Measurements from ENCODE around the gene PRUNE2.

PRUNE2 gene

GRCh38 chr9:76701441-76702039, 204.4 kb downstream of the PRUNE2 start:
- no peak overlapping the region for H3K4me3 ChIP-seq (ENCODE audit: low read depth, low read length)
- TF ChIP-seq, protein P1, sequence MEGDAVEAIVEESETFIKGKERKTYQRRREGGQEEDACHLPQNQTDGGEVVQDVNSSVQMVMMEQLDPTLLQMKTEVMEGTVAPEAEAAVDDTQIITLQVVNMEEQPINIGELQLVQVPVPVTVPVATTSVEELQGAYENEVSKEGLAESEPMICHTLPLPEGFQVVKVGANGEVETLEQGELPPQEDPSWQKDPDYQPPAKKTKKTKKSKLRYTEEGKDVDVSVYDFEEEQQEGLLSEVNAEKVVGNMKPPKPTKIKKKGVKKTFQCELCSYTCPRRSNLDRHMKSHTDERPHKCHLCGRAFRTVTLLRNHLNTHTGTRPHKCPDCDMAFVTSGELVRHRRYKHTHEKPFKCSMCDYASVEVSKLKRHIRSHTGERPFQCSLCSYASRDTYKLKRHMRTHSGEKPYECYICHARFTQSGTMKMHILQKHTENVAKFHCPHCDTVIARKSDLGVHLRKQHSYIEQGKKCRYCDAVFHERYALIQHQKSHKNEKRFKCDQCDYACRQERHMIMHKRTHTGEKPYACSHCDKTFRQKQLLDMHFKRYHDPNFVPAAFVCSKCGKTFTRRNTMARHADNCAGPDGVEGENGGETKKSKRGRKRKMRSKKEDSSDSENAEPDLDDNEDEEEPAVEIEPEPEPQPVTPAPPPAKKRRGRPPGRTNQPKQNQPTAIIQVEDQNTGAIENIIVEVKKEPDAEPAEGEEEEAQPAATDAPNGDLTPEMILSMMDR (IDR thresholded peaks at IDR 0.05; ENCODE audit: borderline replicate concordance, insufficient read depth, low read depth, low read length) = no peak

- TF ChIP-seq, protein P1 (IDR thresholded peaks at IDR 0.05; ENCODE audit: borderline replicate concordance, insufficient read depth, low read depth, low read length) = no peak
- no peak overlapping the region for H3K4me3 ChIP-seq (ENCODE audit: low read depth, low read length)
Observed at GRCh38 chr9:76700916-76701315, 205.0 kb downstream of the PRUNE2 start.

- TF ChIP-seq, protein P1 (IDR thresholded peaks at IDR 0.05; ENCODE audit: borderline replicate concordance, insufficient read depth, low read depth, low read length) = no peak
- no peak overlapping the region for H3K4me3 ChIP-seq (ENCODE audit: low read depth, low read length)
Observed at GRCh38 chr9:76699971-76700370, 205.9 kb downstream of the PRUNE2 start.

DNA sequence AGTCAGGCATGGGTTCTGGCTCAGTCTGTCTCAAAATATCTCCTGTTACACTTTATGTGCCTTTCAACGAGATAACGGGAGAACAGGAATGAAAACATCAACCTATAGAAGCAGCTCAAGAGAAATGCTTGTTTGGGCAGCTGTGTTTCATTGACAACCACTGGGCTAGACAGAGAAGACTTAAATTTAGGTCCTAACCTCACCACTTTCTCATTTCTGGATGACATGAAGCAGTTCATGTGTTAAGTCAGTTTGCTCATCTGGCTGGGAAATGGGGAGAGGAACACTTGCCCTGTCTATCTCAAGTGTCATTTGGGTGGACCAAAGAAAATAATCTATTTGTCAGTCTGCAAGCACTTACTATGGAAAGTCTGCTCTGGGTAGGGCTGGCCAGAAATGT, 208.4 kb downstream of the PRUNE2 start:
- TF ChIP-seq, protein P1 (IDR thresholded peaks at IDR 0.05; ENCODE audit: borderline replicate concordance, insufficient read depth, low read depth, low read length) = no peak
- no peak overlapping the region for H3K4me3 ChIP-seq (ENCODE audit: low read depth, low read length)

DNA sequence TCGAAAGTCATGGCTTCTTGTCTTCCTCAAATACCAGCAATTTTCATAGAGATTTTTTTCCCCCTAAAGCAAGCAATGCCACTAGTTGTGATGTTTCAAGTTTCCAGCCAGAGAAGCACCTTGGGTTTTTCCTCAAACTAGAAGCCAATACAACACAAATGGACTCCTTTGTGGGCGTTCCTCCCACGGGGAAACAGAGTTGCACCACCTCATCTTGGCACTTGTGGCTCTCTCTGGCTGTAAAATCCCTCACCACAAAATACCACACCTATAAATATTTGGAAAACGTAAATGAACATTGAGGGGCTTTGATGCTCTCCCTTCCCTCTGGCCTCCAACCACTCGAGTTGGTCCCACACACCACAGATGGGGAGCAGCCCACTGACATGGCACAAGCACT, 208.8 kb downstream of the PRUNE2 start:
- TF ChIP-seq, protein P1 (IDR thresholded peaks at IDR 0.05; ENCODE audit: borderline replicate concordance, insufficient read depth, low read depth, low read length) = no peak
- H3K4me3 ChIP-seq (ENCODE audit: low read depth, low read length) = no peak overlapping the region

GRCh38 chr9:76693912-76694311, 212.0 kb downstream of the PRUNE2 start:
- no peak overlapping the region for H3K4me3 ChIP-seq (ENCODE audit: low read depth, low read length)
- TF ChIP-seq, protein P1 (IDR thresholded peaks at IDR 0.05; ENCODE audit: borderline replicate concordance, insufficient read depth, low read depth, low read length) = no peak

DNA sequence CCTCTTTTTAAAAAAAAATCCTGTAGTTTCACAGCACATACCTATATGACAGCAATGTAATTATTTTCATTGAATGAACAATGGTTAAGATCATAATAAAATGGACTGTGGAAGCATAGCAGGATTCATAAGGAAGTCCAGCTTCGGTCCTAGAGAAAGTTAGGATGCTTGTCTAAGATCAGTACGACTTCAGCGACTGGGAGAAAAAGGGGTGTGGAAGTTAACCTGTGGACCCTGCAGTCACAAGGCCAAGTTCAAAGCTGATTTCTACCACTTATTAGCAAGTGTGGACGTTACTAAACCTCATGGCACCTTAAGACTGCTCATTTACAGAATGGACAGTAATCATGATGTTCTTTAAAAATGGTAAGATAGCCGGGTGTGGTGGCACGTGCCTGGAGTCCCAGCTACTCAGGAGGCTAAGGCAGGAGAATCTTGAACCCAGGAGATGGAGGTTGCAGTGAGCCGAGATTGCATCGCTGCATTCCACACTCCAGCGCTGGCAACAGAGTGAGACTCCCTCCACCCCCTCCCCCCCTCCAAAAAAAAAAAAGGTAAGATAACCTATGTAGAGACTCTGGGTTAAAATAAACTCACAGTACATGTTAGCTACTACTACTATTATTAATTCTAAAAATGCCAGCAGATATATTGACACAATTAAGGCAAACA, 213.3 kb downstream of the PRUNE2 start:
- TF ChIP-seq, protein P1 (IDR thresholded peaks at IDR 0.05; ENCODE audit: borderline replicate concordance, insufficient read depth, low read depth, low read length) = no peak
- H3K4me3 ChIP-seq (ENCODE audit: low read depth, low read length) = no peak overlapping the region
